HepG2 (cell line): ENCODE measurements around the gene LRRC42. TPM values are rescaled to one million over a fixed set of nuclear protein-coding genes. Genes with fewer than 3 reads are reported as not detected.
A peak's percentile ranks its signal among the peaks of the same experiment; 100 is the strongest.

Source experiments
- DZIP1 ChIP-seq: sonication (generic); formaldehyde crosslinking; IDR thresholded peaks from 2 replicates; pipeline ENCODE4 v1.5.0; 2020; ENCODE audit warnings: mild to moderate bottlenecking, missing genetic modification reagents
- FOSL2 ChIP-seq: sonication (generic); formaldehyde crosslinking; IDR thresholded peaks from 2 replicates; pipeline ENCODE4 v1.4.0; 2020; ENCODE audit warnings: missing genetic modification reagents
- HMGA1 ChIP-seq: sonication (generic); formaldehyde crosslinking; conservative IDR thresholded peaks from 2 replicates; pipeline ENCODE4 v1.4.0; 2020; ENCODE audit warnings: missing genetic modification reagents
- HOXA3 ChIP-seq: sonication (generic); formaldehyde crosslinking; IDR thresholded peaks from 2 replicates; pipeline ENCODE4 v1.5.0; 2020; ENCODE audit warnings: missing genetic modification reagents
- KAT7 ChIP-seq: IDR thresholded peaks from 2 replicates; pipeline ENCODE4 v1.6.1; 2018; ENCODE audit warnings: borderline replicate concordance, missing compliant biosample characterization
- NFYC ChIP-seq: IDR thresholded peaks from 2 replicates; pipeline ENCODE4 v1.6.1; 2016; ENCODE audit warnings: missing genetic modification reagents, missing compliant biosample characterization
- RBM22 ChIP-seq: fragments of 200-400 bp; formaldehyde crosslinking; optimal IDR thresholded peaks from 2 replicates; pipeline ENCODE3; 2017; ENCODE audit warnings: mild to moderate bottlenecking, low read length, moderate library complexity
- RXRB ChIP-seq: IDR thresholded peaks from 2 replicates; pipeline ENCODE4 v1.6.1; 2016; ENCODE audit warnings: borderline replicate concordance, missing genetic modification reagents, missing compliant biosample characterization
- TCF7 ChIP-seq: sonication (generic); IDR thresholded peaks from 2 replicates; pipeline ENCODE4 v1.6.1; 2016; ENCODE audit warnings: antibody characterized with exemption, low read depth
- TP53 ChIP-seq: sonication (generic); formaldehyde crosslinking; conservative IDR thresholded peaks from 2 replicates; pipeline ENCODE4 v1.4.0; 2020; ENCODE audit warnings: missing genetic modification reagents
- ZNF414 ChIP-seq: sonication (generic); formaldehyde crosslinking; IDR thresholded peaks from 2 replicates; pipeline ENCODE4 v1.5.0; 2020; ENCODE audit warnings: missing genetic modification reagents
- ZNF670 ChIP-seq: sonication (generic); formaldehyde crosslinking; IDR thresholded peaks from 2 replicates; pipeline ENCODE4 v1.8.0; 2022; ENCODE audit warnings: mild to moderate bottlenecking, missing genetic modification reagents, borderline replicate concordance
- ZNF672 ChIP-seq: sonication (generic); formaldehyde crosslinking; IDR thresholded peaks from 2 replicates; pipeline ENCODE4 v1.8.1; 2022; ENCODE audit warnings: missing genetic modification reagents
- polyA plus RNA-seq, 8 experiments: library from polyadenylated mRNA; depleted of rRNA in 3 of 8; stranded (reverse) in 7 of 8; unstranded in 1 of 8; fragments of >200 nt; fragmentation: Illumina TruSeq in 4 of 8; extraction: Trizol in 4 of 8; gene quantifications; 2 replicates each; pipeline versions ENCODE4 v1.2.1 to v1.2.3, GENCODE V29; 2011 to 2016; ENCODE audit warnings: low read depth in 4 of 8, missing spikeins in 1 of 8, mixed read lengths in 1 of 8; ENCODE audit not compliant: insufficient read depth in 1 of 8
- total RNA-seq, 5 experiments: library from RNA; depleted of rRNA; stranded (reverse); fragments of >200 nt; fragmentation: Illumina TruSeq; extraction: Trizol; gene quantifications; 2 replicates each; pipeline ENCODE4 v1.2.3, GENCODE V29; 2016; ENCODE audit warnings: low read depth in 1 of 5
- TF ChIP-seq, protein P1 (sequence below): sonication (generic); formaldehyde crosslinking; IDR thresholded peaks from 2 replicates; pipeline ENCODE4 v1.8.1; 2023; ENCODE audit warnings: mild to moderate bottlenecking, missing genetic modification reagents
- TF ChIP-seq, protein P2 (sequence below): sonication (generic); formaldehyde crosslinking; IDR thresholded peaks from 2 replicates; pipeline ENCODE4 v1.9.0; 2021; ENCODE audit warnings: missing genetic modification reagents, borderline replicate concordance
- TF ChIP-seq, protein P3 (sequence below): sonication (generic); formaldehyde crosslinking; IDR thresholded peaks from 2 replicates; pipeline ENCODE4 v1.4.0; 2020; ENCODE audit warnings: missing genetic modification reagents

The LRRC42 gene
- total and polyA plus RNA-seq, 2 of the 13 experiments (the other 11 are each of a cell fraction or from before 2014, with no cell fraction given) = 30.6 to 43.6 TPM

GRCh38 chr1:54016343-54017282 lies 70.5 kb downstream of the LRRC42 start (continued):
- TF ChIP-seq RBM22 (no peak), FOSL2 (peak; percentile 95), ZNF672 (CRISPR knock-in tag) (no peak), NFYC (CRISPR knock-in tag) (no peak; the same call in 1 of the 2 replicates), HOXA3 (CRISPR knock-in tag) (peak; percentile 40; the same call in 1 of the 2 replicates), TP53 (CRISPR knock-in tag) (no peak), KAT7 (CRISPR knock-in tag) (no peak), ZNF414 (no peak), ZNF670 (no peak), DZIP1 (CRISPR knock-in tag) (no peak), RXRB (CRISPR knock-in tag) (peak; percentile 98), TCF7 (peak; percentile 71), HMGA1 (CRISPR knock-in tag) (no peak)
- TF ChIP-seq, protein P1, sequence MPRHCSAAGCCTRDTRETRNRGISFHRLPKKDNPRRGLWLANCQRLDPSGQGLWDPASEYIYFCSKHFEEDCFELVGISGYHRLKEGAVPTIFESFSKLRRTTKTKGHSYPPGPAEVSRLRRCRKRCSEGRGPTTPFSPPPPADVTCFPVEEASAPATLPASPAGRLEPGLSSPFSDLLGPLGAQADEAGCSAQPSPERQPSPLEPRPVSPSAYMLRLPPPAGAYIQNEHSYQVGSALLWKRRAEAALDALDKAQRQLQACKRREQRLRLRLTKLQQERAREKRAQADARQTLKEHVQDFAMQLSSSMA (CRISPR knock-in tag) = no peak
- TF ChIP-seq, protein P2, sequence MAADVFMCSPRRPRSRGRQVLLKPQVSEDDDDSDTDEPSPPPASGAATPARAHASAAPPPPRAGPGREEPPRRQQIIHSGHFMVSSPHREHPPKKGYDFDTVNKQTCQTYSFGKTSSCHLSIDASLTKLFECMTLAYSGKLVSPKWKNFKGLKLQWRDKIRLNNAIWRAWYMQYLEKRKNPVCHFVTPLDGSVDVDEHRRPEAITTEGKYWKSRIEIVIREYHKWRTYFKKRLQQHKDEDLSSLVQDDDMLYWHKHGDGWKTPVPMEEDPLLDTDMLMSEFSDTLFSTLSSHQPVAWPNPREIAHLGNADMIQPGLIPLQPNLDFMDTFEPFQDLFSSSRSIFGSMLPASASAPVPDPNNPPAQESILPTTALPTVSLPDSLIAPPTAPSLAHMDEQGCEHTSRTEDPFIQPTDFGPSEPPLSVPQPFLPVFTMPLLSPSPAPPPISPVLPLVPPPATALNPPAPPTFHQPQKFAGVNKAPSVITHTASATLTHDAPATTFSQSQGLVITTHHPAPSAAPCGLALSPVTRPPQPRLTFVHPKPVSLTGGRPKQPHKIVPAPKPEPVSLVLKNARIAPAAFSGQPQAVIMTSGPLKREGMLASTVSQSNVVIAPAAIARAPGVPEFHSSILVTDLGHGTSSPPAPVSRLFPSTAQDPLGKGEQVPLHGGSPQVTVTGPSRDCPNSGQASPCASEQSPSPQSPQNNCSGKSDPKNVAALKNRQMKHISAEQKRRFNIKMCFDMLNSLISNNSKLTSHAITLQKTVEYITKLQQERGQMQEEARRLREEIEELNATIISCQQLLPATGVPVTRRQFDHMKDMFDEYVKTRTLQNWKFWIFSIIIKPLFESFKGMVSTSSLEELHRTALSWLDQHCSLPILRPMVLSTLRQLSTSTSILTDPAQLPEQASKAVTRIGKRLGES = no peak
- TF ChIP-seq, protein P3, sequence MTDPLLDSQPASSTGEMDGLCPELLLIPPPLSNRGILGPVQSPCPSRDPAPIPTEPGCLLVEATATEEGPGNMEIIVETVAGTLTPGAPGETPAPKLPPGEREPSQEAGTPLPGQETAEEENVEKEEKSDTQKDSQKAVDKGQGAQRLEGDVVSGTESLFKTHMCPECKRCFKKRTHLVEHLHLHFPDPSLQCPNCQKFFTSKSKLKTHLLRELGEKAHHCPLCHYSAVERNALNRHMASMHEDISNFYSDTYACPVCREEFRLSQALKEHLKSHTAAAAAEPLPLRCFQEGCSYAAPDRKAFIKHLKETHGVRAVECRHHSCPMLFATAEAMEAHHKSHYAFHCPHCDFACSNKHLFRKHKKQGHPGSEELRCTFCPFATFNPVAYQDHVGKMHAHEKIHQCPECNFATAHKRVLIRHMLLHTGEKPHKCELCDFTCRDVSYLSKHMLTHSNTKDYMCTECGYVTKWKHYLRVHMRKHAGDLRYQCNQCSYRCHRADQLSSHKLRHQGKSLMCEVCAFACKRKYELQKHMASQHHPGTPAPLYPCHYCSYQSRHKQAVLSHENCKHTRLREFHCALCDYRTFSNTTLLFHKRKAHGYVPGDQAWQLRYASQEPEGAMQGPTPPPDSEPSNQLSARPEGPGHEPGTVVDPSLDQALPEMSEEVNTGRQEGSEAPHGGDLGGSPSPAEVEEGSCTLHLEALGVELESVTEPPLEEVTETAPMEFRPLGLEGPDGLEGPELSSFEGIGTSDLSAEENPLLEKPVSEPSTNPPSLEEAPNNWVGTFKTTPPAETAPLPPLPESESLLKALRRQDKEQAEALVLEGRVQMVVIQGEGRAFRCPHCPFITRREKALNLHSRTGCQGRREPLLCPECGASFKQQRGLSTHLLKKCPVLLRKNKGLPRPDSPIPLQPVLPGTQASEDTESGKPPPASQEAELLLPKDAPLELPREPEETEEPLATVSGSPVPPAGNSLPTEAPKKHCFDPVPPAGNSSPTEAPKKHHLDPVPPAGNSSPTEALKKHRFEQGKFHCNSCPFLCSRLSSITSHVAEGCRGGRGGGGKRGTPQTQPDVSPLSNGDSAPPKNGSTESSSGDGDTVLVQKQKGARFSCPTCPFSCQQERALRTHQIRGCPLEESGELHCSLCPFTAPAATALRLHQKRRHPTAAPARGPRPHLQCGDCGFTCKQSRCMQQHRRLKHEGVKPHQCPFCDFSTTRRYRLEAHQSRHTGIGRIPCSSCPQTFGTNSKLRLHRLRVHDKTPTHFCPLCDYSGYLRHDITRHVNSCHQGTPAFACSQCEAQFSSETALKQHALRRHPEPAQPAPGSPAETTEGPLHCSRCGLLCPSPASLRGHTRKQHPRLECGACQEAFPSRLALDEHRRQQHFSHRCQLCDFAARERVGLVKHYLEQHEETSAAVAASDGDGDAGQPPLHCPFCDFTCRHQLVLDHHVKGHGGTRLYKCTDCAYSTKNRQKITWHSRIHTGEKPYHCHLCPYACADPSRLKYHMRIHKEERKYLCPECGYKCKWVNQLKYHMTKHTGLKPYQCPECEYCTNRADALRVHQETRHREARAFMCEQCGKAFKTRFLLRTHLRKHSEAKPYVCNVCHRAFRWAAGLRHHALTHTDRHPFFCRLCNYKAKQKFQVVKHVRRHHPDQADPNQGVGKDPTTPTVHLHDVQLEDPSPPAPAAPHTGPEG (CRISPR knock-in tag) = no peak
